Skeletal muscle satellite cell (primary cell): Measurements from ENCODE around the gene PSMD10.
A peak's percentile ranks its signal among the peaks of the same experiment; 100 is the strongest.

Experiments used
- H3K27me3 ChIP-seq: 2 replicates; pipeline ENCODE4 v1.7.0; 2013; ENCODE audit warnings: low read length; ENCODE audit not compliant: control insufficient read depth, insufficient read depth
- H3K36me3 ChIP-seq: 2 replicates; pipeline ENCODE4 v1.7.0; 2013; ENCODE audit warnings: mild to moderate bottlenecking, control low read depth, low read length; ENCODE audit not compliant: insufficient read depth
- H3K4me1 ChIP-seq: 2 replicates; pipeline ENCODE4 v1.7.0; 2013; ENCODE audit warnings: low read length; ENCODE audit not compliant: control insufficient read depth, insufficient read depth
- H3K4me2 ChIP-seq: 2 replicates; pipeline ENCODE4 v1.7.0; 2013; ENCODE audit warnings: mild to moderate bottlenecking, low read length
- H3K4me3 ChIP-seq: 2 replicates; pipeline ENCODE4 v1.7.0; 2013; ENCODE audit warnings: low read length
- H3K9ac ChIP-seq: 2 replicates; pipeline ENCODE4 v1.7.0; 2013; ENCODE audit warnings: mild to moderate bottlenecking, low read depth, low read length, moderate library complexity
- H3K9me3 ChIP-seq: replicated peaks from 2 replicates; pipeline ENCODE4 v1.7.0; 2013; ENCODE audit warnings: mild to moderate bottlenecking, control low read depth, low read length

PSMD10 gene

DNA sequence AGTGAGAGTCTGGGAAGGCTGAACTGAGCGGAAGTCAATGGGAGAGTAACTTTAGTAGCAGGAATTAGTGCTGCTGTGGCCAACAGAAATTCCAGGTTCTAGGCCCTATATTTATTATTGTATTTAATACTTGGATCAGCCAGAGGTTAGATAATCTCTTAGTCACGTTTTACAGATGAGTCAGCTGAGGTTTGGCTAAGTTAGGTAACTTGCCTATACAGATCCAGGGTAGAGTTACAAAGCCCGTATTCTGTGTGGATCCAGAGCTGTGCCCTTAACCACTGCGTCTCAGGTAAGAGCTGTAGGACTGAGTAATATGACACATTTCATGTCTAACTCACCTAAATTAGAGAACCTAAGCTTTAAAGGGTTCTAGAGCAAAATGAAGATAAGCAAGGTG, 20.5 kb downstream of the PSMD10 start:
- peaks cover 18% of the 10 kb centered on the region for H3K4me1 ChIP-seq
- H3K4me3 ChIP-seq = no peak overlapping the region
- H3K27me3 ChIP-seq = peaks cover 45% of the 10 kb centered on the region
- H3K9ac ChIP-seq = no peak overlapping the region
- no peaks in the 10 kb centered on the region for H3K9me3 ChIP-seq
- H3K36me3 ChIP-seq = no peaks in the 10 kb centered on the region
- H3K4me2 ChIP-seq = no peak overlapping the region

DNA sequence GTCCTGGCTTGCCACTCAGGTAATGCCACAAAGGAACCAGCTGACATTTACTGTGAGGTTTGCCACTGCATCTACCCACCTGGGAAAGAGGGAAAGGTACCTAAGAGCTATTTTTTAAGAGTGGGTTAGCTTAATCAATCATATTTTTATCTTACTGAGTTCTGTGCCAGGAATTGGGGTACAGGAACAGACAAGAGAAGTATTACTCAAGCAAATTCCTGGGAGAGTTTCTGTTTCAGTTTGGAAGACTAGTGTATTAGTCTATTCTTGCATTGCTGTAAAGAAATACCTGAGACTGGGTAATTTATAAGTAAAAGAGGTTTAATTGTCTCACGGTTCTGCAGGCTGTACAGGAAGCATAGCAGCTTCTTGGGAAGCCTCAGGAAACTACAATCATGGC, 23.2 kb downstream of the PSMD10 start:
- Histone ChIP-seq H3K4me2 (no peak overlapping the region), H3K4me3 (no peak overlapping the region), H3K4me1 (peaks cover 16% of the 10 kb centered on the region), H3K9me3 (no peaks in the 10 kb centered on the region), H3K9ac (no peak overlapping the region), H3K27me3 (peaks cover 39% of the 10 kb centered on the region), H3K36me3 (no peaks in the 10 kb centered on the region)

DNA sequence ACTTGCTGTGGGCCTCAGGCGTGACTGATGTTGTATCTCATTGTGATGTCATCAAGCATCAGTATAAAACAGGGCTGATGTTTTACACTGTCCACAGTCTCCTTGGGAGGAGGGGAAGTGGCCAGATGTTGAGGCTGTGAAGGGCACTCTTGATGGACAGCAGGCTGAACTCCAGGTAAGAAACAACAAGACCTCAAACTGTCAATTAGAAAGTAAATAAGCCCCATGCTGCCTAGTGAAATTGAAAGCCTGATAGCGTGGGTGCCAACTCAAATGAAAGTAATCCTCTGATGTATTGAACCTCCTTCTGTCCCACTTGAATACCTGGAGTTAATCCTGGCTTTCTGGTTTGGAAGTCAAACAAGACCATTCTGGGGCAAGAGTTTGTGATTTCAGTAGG, 26.7 kb downstream of the PSMD10 start:
- peaks cover 60% of the 10 kb centered on the region for H3K27me3 ChIP-seq
- H3K4me2 ChIP-seq = no peak overlapping the region
- H3K9ac ChIP-seq = no peak overlapping the region
- H3K9me3 ChIP-seq = no peaks in the 10 kb centered on the region
- no peaks in the 10 kb centered on the region for H3K4me1 ChIP-seq
- H3K36me3 ChIP-seq = no peaks in the 10 kb centered on the region
- no peak overlapping the region for H3K4me3 ChIP-seq

DNA sequence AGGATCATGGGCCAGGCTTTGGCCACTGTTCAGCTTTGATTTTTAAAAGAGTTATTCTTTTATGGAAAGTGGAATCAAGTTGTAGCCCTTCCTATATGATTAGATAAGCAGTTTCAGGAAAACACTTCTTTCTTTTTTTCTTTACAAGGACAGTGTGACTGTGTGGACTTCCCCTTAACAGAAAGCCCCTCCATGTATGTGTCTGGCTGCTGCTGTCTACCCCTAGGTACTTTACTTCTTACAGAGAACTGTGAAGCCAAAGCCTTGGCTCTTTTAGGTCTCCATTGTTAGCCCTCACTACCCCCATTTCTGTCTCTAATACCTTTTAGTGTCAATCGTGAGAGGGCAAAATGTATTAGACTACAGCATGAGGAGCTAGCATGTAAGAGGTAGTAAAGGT, 27.3 kb downstream of the PSMD10 start:
- Histone ChIP-seq H3K9ac (no peak overlapping the region), H3K4me3 (no peak overlapping the region), H3K4me1 (no peaks in the 10 kb centered on the region), H3K4me2 (no peak overlapping the region), H3K9me3 (no peaks in the 10 kb centered on the region), H3K36me3 (no peaks in the 10 kb centered on the region), H3K27me3 (peaks cover 60% of the 10 kb centered on the region)

DNA sequence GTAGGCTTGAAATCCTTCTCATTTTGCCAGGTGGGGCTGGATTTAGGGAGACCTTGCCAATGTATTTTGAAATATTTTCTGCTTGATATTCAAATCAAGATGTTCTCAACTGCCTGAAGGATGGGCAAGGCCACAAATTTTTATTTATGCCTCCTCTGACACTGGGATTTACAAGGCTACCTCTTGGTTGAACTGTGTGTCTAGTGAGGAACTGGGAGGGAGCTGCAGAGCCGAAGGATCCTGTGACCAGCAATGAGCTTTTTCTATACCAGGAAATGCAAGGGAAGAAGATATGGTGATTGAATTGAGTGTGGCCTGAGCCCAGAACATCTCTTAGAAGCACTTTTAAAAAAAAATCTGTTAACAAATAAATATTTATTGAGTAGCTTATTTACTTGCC, 31.5 kb downstream of the PSMD10 start:
- peaks cover 50% of the 10 kb centered on the region for H3K27me3 ChIP-seq
- H3K9ac ChIP-seq = no peak overlapping the region
- H3K4me1 ChIP-seq = no peaks in the 10 kb centered on the region
- H3K36me3 ChIP-seq = no peaks in the 10 kb centered on the region
- H3K9me3 ChIP-seq = no peaks in the 10 kb centered on the region
- no peak overlapping the region for H3K4me3 ChIP-seq
- H3K4me2 ChIP-seq = no peak overlapping the region

DNA sequence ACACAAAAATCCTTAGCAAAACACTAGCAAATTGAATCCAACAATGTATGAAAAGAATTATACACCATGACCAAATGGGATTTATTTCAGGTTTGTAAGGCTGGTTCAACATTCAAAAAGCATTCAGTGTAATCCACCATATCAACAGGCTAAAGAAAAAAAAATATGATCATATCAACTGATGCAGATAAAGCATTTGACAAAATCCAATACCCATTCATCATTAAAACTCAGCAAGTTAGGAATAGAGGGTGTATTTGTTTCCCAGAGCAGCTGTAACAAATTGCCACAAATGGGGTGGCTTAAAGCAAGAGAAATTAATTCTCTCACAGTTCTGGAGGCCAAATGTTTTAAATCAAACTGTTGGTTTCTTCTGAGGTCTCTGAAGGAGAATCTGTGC, 35.8 kb downstream of the PSMD10 start:
- Histone ChIP-seq H3K4me2 (no peak overlapping the region), H3K9ac (no peak overlapping the region), H3K4me3 (no peak overlapping the region), H3K9me3 (no peaks in the 10 kb centered on the region), H3K36me3 (no peaks in the 10 kb centered on the region), H3K27me3 (peaks cover 28% of the 10 kb centered on the region), H3K4me1 (no peaks in the 10 kb centered on the region)

DNA sequence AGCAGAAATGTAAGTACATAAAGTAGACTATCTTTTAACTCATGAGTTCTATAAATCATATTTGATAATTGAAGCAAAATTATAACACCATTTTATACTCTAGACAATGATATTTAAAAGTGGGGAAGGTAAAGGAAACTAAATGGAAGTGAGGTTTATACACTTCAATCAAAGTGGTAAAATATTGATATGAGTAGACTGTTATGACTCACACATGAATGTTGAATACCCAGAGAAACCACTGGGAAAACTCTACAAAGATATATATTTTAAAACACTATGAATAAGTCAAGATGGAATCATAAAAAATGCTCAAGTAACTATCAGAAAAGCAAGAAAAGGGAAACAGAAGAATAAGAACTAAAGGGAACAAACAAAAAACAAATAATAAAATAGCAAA, 38.1 kb downstream of the PSMD10 start:
- H3K4me2 ChIP-seq = no peak overlapping the region

DNA sequence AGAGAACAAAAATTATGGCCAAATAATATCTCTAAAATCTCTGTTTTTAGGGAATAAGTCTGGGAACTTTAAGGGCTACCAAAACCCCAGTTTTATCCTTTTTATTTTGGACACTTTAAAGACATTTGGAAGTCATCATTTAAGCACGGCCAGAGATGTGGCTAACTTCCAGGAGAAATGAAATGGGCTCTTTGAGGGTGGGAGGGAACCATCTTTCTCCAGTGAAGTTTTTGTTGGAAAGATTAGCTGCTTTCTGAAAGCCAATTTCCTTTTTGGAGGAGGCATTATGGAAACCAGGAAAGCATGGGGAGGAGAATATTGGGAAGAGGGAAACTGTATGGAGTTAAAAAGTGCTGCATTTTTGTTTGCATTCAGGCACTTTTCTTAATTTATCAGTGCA, 41.7 kb downstream of the PSMD10 start:
- H3K27me3 ChIP-seq = peaks cover 28% of the 10 kb centered on the region
- H3K4me1 ChIP-seq = no peaks in the 10 kb centered on the region
- H3K9me3 ChIP-seq = no peaks in the 10 kb centered on the region
- H3K4me2 ChIP-seq = no peak overlapping the region
- no peak overlapping the region for H3K4me3 ChIP-seq
- no peaks in the 10 kb centered on the region for H3K36me3 ChIP-seq
- H3K9ac ChIP-seq = no peak overlapping the region

More for the DNA sequence above, 38.1 kb downstream of the PSMD10 start:
- Histone ChIP-seq H3K4me1 (no peaks in the 10 kb centered on the region), H3K27me3 (peaks cover 37% of the 10 kb centered on the region), H3K4me3 (no peak overlapping the region), H3K36me3 (no peaks in the 10 kb centered on the region), H3K9me3 (no peaks in the 10 kb centered on the region), H3K9ac (no peak overlapping the region)

DNA sequence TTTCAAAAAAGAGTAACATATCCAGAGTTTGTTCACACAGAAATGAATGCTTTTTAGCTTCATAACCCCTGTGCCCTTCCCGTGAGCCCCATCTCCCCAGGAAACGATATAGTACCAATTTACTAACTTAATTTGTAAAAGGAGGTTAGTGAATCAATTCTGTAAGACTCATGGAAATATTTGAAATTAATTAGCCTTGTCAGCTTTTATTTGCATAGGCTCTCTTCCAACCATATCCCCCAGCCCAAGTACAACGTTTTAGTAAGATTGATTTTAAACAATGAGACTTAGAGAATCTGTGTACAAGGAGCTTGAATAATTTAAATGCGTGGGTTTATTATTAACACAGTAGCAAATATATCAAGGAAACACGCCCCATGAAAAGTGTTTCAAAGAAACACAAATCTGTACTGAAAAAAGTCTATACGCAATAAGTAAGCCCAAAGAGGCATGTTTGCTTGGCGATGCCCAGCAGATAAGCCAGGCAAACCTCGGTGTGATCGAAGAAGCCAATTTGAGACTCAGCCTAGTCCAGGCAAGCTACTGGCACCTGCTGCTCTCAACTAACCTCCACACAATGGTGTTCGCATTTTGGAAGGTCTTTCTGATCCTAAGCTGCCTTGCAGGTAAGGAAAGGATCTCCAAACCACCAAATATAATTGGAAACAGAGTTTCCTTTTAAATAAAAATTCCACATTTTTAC, 46.6 kb downstream of the PSMD10 start, which contains the start of gene VSIG1:
Gene VSIG1, plus strand, starts transcription at position 512 of the 703 bp plus-strand sequence. Its CDS starts 66 bp downstream, at position 578.
- Histone ChIP-seq H3K36me3 (no peaks in the 10 kb centered on the region), H3K4me1 (no peaks in the 10 kb centered on the region), H3K4me3 (no peak within 1 kb of the TSS), H3K27me3 (peaks cover 34% of the 10 kb centered on the region), H3K9ac (no peak within 1 kb of the TSS), H3K4me2 (no peak within 1 kb of the TSS), H3K9me3 (no peaks in the 10 kb centered on the region)

DNA sequence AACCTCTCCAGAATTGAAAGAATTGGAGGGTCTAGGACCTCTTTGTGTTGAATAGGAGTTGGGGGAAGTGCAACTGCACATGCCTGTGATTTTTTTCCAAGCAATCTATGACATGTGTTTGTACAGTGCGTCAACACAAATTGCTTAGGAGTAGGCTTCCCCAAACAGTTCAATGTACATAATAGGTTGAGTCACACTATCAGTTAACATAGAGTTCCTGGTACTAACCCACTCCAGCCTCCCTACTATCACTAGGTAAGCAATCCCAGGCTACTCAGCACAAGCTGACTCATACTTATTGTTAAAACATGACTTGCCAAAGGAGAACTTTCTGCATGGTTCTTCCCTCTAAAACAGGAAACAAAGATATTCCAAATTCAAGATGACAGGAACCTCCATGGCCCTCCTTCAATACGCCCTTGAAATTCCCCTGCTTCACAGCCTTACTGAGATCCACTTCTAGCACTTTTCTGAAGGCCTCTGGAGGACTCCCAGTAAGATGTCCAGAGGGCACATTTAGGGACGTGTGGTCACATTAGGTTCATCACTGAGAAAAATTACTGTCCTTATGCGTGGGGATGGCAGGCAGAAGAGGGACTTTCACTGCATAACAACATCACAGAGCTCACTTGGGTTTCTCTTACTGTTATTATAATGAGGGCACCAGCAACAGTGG, 54.9 kb downstream of the PSMD10 start:
- peaks cover 18% of the 10 kb centered on the region for H3K27me3 ChIP-seq
- peak overlapping the region; percentile 50 for H3K4me2 ChIP-seq
- no peak overlapping the region for H3K4me3 ChIP-seq
- no peak overlapping the region for H3K9ac ChIP-seq
- no peaks in the 10 kb centered on the region for H3K36me3 ChIP-seq
- peaks cover 12% of the 10 kb centered on the region for H3K4me1 ChIP-seq
- H3K9me3 ChIP-seq = no peaks in the 10 kb centered on the region

DNA sequence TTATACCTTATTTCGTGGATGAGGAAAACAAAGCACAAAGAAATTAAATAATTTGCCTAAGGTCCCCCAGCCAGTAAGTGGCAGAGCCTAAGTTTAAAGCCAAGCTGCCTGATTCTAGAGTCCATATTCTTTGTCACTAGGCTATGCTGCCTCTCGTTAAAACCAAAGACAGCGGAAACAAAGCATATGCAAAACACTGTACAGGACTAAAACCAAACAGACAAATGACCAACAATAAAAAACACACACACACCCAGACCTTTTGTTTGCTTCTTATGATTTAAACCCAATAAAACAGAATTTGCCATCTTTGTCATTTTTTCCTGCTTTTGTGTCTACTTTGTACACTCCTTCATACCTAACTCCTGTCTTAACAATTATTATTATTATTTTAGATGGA, 56.6 kb downstream of the PSMD10 start:
- Histone ChIP-seq H3K9me3 (no peaks in the 10 kb centered on the region), H3K4me1 (peaks cover 12% of the 10 kb centered on the region), H3K4me2 (no peak overlapping the region), H3K27me3 (peaks cover 25% of the 10 kb centered on the region), H3K36me3 (no peaks in the 10 kb centered on the region), H3K4me3 (no peak overlapping the region), H3K9ac (no peak overlapping the region)
